Lower leg skin (tissue), 3 donors: ENCODE measurements around the gene ZNF398.

Source experiments
- POLR2A ChIP-seq, 2 donors: fragments of 450-650 bp; IDR thresholded peaks; one replicate each; pipeline ENCODE4 v1.6.1; 2016 to 2017; ENCODE audit warnings: antibody characterized with exemption in 2 of 2, mild to moderate bottlenecking in 1 of 2, moderate library complexity in 1 of 2
- TF ChIP-seq, protein P1 (sequence below), 3 donors: fragments of 450-650 bp; IDR thresholded peaks; one replicate each; pipeline ENCODE4 v1.5.1; 2016; ENCODE audit warnings: antibody characterized with exemption in 3 of 3, mild to moderate bottlenecking in 3 of 3, moderate library complexity in 2 of 3

DNA sequence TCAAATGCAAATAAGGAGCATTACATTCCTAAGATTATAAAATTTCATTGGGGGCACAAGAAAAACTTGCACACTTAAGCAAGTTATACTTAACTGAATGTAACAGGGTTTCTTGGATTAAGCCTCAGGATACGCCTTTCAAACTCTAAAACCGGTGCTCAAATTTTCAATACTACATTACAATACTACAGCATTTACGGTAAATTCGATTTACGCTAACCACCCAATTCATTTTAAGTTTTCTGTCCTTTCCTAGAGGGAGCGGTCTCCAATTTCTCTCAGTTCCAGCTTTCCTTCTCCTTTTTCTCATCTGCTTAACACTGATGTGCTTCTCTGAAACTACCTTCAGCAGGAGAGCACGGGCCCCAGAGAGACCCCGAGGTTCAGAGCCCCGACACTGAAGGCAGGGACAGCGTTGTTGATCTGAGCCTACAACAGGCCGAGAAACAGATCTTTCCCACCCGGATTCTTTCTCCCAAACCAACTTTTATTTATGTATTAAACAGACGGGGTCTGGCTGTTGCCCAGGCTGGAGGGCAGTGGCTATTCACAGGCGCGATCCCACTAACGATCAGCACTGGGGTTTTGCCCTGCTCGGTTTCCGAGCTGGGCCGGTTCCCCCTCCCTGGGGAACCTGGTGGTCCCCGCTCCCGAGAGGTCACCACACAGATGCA is 21.9 kb upstream of the ZNF398 start:
- TF ChIP-seq, protein P1, sequence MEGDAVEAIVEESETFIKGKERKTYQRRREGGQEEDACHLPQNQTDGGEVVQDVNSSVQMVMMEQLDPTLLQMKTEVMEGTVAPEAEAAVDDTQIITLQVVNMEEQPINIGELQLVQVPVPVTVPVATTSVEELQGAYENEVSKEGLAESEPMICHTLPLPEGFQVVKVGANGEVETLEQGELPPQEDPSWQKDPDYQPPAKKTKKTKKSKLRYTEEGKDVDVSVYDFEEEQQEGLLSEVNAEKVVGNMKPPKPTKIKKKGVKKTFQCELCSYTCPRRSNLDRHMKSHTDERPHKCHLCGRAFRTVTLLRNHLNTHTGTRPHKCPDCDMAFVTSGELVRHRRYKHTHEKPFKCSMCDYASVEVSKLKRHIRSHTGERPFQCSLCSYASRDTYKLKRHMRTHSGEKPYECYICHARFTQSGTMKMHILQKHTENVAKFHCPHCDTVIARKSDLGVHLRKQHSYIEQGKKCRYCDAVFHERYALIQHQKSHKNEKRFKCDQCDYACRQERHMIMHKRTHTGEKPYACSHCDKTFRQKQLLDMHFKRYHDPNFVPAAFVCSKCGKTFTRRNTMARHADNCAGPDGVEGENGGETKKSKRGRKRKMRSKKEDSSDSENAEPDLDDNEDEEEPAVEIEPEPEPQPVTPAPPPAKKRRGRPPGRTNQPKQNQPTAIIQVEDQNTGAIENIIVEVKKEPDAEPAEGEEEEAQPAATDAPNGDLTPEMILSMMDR (IDR thresholded peaks at IDR 0.05): no peak
- no peak for TF ChIP-seq POLR2A (IDR thresholded peaks at IDR 0.05)
